Raji (cell line): Measurements from ENCODE around the gene CACNA1A.

Experiments
- POLR2A ChIP-seq: IDR thresholded peaks from 2 replicates; pipeline ENCODE4 v1.6.1; 2011; ENCODE audit warnings: low read depth, low read length, control low read depth; ENCODE audit not compliant: insufficient read depth

Gene CACNA1A

DNA sequence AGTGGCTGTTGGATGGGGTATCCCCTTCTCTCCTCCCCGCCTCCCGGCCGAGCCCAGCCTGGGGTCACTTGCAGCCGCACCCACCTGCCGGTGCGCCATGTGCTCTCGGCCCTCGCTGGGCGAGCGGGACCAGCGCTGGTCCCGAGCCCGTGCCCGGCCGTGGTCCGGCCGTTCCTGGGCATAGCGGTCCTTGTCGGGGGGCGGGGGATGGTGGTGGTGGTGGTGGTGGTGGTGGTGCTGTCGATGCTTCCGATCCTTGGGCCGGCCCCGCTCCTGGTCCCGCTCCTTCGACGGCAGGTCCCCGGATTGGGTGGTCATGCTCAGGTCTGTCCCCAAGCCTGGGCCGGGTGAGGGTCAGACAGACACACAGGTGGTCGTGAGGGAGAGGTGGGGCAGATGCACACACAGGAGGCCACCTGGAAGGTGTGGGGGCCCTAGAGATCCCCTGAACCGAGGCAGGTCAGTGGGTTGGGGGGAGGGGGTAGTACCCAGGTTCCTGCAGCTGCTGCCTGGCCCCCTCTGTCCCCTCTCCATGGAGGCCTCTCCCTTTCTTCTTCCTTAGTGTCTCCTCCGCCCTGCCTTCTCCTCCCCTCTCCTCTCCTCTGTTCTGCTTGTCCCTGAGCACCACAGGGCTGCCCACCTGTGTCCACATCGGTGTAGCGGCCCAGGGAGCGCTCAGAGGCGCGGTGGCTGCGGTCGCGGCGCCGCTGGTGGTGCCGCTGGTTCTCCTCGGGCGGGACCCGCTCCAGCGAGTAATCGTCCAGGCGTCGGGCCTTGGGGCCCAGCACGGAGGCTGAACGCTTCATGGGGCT lies 297.4 kb downstream of the CACNA1A start:
- no peak for TF ChIP-seq POLR2A

GRCh38 chr19:13207846-13208671 lies 298.2 kb downstream of the CACNA1A start:
- no peak for TF ChIP-seq POLR2A

GRCh38 chr19:13207237-13207845 lies 298.9 kb downstream of the CACNA1A start:
- no peak for TF ChIP-seq POLR2A

DNA sequence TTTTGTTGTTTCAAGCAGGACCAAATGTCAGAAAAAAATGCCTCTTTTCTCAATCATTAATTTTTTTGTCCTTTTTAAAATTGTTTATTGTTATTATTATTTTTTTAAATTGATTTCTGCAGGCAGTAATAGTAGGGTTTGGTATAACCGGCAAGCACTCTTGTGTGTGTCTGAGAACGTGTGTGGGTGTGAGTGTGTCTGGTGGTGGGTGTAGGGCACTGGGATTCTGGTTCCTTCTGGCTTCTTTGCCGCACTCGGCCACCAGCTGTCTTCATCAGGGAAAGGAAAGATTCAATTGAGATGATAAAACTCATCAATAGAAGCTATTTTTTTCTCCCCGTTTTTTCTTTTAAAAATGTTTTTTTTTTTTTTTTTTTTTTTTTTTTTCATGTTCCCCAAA lies 299.7 kb downstream of the CACNA1A start:
- no peak for TF ChIP-seq POLR2A

- no peak for TF ChIP-seq POLR2A
These were observed 307.6 kb downstream of the CACNA1A start for GRCh38 chr19:13198634-13199033.

- no peak for TF ChIP-seq POLR2A
These were observed 310.6 kb downstream of the CACNA1A start for GRCh38 chr19:13195678-13196077.

DNA sequence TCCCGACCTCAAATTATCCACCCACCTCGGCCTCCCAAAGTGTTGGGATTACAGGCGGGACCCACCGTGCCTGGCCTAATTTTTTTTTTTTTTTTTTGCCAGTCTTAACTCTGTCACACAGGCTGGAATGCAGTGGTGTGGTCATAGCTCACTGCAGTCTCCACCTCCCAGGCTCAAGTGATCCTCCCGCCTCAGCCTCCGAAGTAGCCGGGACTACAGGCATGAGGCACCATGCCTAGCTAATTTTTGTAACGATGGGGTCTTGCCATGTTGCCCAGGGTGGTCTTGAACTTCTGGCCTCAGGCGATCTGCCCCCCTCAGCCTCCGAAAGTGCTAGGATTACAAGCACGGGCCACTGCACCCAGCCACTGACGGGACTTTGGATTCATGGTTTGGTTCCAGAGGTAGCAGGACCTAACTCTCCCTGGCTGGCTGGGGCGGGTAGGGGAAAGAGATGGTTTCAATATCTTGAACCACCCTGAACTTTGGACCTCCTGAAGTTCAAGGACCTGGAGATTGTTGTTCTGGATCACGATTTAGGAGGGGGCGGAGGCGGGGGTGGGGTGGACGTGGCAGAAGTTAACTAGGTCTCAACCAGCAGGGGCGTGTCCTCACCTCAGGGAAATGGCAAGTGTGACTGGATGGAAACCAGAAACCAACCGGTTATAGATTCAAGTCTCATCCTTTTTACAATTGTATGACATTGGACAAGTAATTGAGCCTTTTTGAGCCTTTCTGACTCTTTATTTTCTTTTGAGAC lies 315.3 kb downstream of the CACNA1A start:
- TF ChIP-seq POLR2A = no peak

- TF ChIP-seq POLR2A = no peak
These were observed 316.7 kb downstream of the CACNA1A start for GRCh38 chr19:13189600-13189999.

GRCh38 chr19:13187419-13187818 lies 318.9 kb downstream of the CACNA1A start:
- no peak for TF ChIP-seq POLR2A

DNA sequence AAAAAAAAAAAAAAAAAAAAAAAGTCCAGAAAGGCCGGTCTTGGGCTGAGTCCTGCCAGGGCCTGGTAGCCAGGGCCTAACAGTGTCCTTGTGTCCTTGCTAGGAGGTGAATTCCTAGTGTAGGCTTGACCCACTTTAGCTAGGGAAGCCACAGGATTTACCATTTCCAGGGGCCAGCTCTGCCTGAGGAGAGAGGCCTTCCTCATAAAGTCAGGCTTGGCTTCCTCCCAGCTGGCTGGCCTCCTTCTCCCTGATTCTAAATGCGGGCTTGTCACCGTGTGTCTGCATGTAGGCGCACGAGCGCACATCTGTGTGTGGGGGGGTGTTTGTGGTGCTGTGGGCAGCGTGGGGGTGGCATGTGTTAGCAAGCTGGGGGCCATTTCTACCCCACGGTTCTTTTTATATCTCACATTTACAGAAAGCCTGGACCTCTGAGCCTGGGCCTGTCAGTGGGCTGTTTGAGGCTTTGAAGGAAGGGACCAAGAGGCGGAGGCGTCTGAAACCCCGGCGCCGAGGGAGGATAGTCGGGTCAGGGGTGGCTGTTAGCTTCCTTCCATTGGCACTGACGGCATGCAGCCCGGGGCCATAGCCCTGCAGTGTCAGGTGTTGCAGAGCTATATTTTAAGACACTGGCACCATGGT lies 324.4 kb downstream of the CACNA1A start:
- TF ChIP-seq POLR2A = no peak

GRCh38 chr19:13176345-13176744 lies 329.9 kb downstream of the CACNA1A start:
- TF ChIP-seq POLR2A = no peak

GRCh38 chr19:13173139-13173737 lies 333.0 kb downstream of the CACNA1A start:
- no peak for TF ChIP-seq POLR2A

GRCh38 chr19:13172346-13173138 lies 333.7 kb downstream of the CACNA1A start:
- no peak for TF ChIP-seq POLR2A
